GM15510 (cell line): ENCODE measurements around the gene HRAS.

Source experiments
- POLR2A ChIP-seq: IDR thresholded peaks from 3 replicates; pipeline ENCODE4 v1.6.1; 2011; ENCODE audit warnings: borderline replicate concordance; ENCODE audit not compliant: insufficient read length; ENCODE audit errors: extremely low read depth

Gene HRAS

GRCh38 chr11:515131-515530, 20.2 kb downstream of the HRAS start:
- no peak for TF ChIP-seq POLR2A

GRCh38 chr11:514606-515005, 20.8 kb downstream of the HRAS start:
- TF ChIP-seq POLR2A = no peak

GRCh38 chr11:512761-513595, 22.4 kb downstream of the HRAS start:
- TF ChIP-seq POLR2A = no peak

- no peak for TF ChIP-seq POLR2A
Observed at GRCh38 chr11:508956-509355, 26.4 kb downstream of the HRAS start.

- no peak for TF ChIP-seq POLR2A
Observed at GRCh38 chr11:507727-508515, 27.5 kb downstream of the HRAS start.

GRCh38 chr11:506995-507726, 28.2 kb downstream of the HRAS start, which contains the start of gene RNH1:
Gene RNH1 (minus strand): TSS chr11:507242. CDS start chr11:502162, 5,080 bp downstream.
- peak; percentile 68 for TF ChIP-seq POLR2A

GRCh38 chr11:506238-506994, 29.0 kb downstream of the HRAS start:
- TF ChIP-seq POLR2A = peak; percentile 70

- no peak for TF ChIP-seq POLR2A
Observed at GRCh38 chr11:504994-505344, 30.4 kb downstream of the HRAS start.

- TF ChIP-seq POLR2A = peak; percentile 33
Observed at GRCh38 chr11:504053-504993, 31.1 kb downstream of the HRAS start.

GRCh38 chr11:503179-503981, 32.0 kb downstream of the HRAS start:
- TF ChIP-seq POLR2A = peak; percentile 39

GRCh38 chr11:502288-503178, 32.8 kb downstream of the HRAS start:
- TF ChIP-seq POLR2A = no peak
